HEK293 (cell line): ENCODE measurements around the gene FAM234B.

ENCODE experiments used
- CTCF ChIA-PET: fragments of 350-600 bp; formaldehyde crosslinking; extraction: SDS; loops from one replicate; lab custom pipeline; 2021; ENCODE audit warnings: antibody characterized with exemption; lab: Yijun Ruan, JAX
- POLR2A ChIA-PET: fragments of 300-600 bp; formaldehyde crosslinking; extraction: SDS; loops from one replicate; lab custom pipeline; 2020; ENCODE audit warnings: antibody characterized with exemption, inconsistent platforms; lab: Yijun Ruan, JAX
- H3K27ac ChIP-seq: fragments of 200-500 bp; sonication (Bioruptor generic); 2 replicates; pipeline ENCODE4 v1.5.1; 2014; ENCODE audit warnings: low read depth, low read length, control low read depth, inconsistent platforms; ENCODE audit errors: extremely low read depth
- H3K36me3 ChIP-seq, 2 experiments: fragments of 200-500 bp in 1 of 2; sonication (Bioruptor generic) in 1 of 2; 1 replicate in 1 of 2; 2 replicates in 1 of 2; pipeline ENCODE4 v1.5.1; 2014 to 2017; ENCODE audit warnings: inconsistent platforms in 2 of 2, low read length in 2 of 2; ENCODE audit not compliant: control insufficient read depth in 2 of 2, insufficient read depth in 1 of 2
- H3K4me1 ChIP-seq: fragments of 200-500 bp; sonication (Bioruptor generic); 2 replicates; pipeline ENCODE4 v1.5.1; 2014; ENCODE audit warnings: mild to moderate bottlenecking, low read length, inconsistent platforms; ENCODE audit not compliant: control insufficient read depth, insufficient read depth
- H3K4me3 ChIP-seq: 2 replicates; pipeline ENCODE4 v1.5.1; 2011; ENCODE audit warnings: low read depth, mild to moderate bottlenecking, control low read depth, low read length, moderate library complexity
- H3K9me3 ChIP-seq: fragments of 200-500 bp; sonication (Bioruptor generic); 2 replicates; pipeline ENCODE4 v1.5.1; 2014; ENCODE audit warnings: low read depth, low read length, inconsistent platforms; ENCODE audit not compliant: control insufficient read depth, insufficient read depth
- BCL11B ChIP-seq: fragments of 450-650 bp; formaldehyde crosslinking; IDR thresholded peaks from 2 replicates; pipeline ENCODE4 v1.5.1; 2016; ENCODE audit warnings: low read depth, missing biosample characterization, missing genetic modification characterization
- GLIS1 ChIP-seq: fragments of 450-650 bp; formaldehyde crosslinking; IDR thresholded peaks from 2 replicates; pipeline ENCODE4 v1.5.1; 2016; ENCODE audit warnings: missing biosample characterization, missing genetic modification characterization
- KLF10 ChIP-seq: fragments of 450-650 bp; IDR thresholded peaks from 2 replicates; pipeline ENCODE4 v1.5.1; 2018; ENCODE audit warnings: missing biosample characterization, mild to moderate bottlenecking, missing genetic modification characterization
- KLF7 ChIP-seq: fragments of 450-650 bp; formaldehyde crosslinking; IDR thresholded peaks from 2 replicates; pipeline ENCODE4 v1.5.1; 2016; ENCODE audit warnings: missing biosample characterization, missing genetic modification characterization, borderline replicate concordance
- MYNN ChIP-seq: fragments of 450-650 bp; formaldehyde crosslinking; IDR thresholded peaks from 2 replicates; pipeline ENCODE4 v1.5.1; 2016; ENCODE audit warnings: missing biosample characterization, missing genetic modification characterization, borderline replicate concordance
- OVOL3 ChIP-seq: fragments of 450-650 bp; formaldehyde crosslinking; IDR thresholded peaks from 2 replicates; pipeline ENCODE4 v1.5.1; 2016; ENCODE audit warnings: missing biosample characterization, missing genetic modification characterization
- PRDM1 ChIP-seq: fragments of 450-650 bp; formaldehyde crosslinking; IDR thresholded peaks from 2 replicates; pipeline ENCODE4; 2016; ENCODE audit warnings: missing biosample characterization, missing genetic modification characterization
- ZBTB1 ChIP-seq: fragments of 450-650 bp; formaldehyde crosslinking; IDR thresholded peaks from 2 replicates; pipeline ENCODE4 v1.5.1; 2016; ENCODE audit warnings: missing biosample characterization, missing genetic modification characterization
- ZNF10 ChIP-seq: fragments of 450-650 bp; formaldehyde crosslinking; IDR thresholded peaks from 2 replicates; pipeline ENCODE4 v1.5.1; 2017; ENCODE audit warnings: missing biosample characterization, missing genetic modification characterization
- ZNF140 ChIP-seq: fragments of 450-650 bp; formaldehyde crosslinking; IDR thresholded peaks from 2 replicates; pipeline ENCODE4 v1.5.1; 2016; ENCODE audit warnings: missing biosample characterization, missing genetic modification characterization
- ZNF175 ChIP-seq: fragments of 450-650 bp; formaldehyde crosslinking; IDR thresholded peaks from 2 replicates; pipeline ENCODE4 v1.5.1; 2016; ENCODE audit warnings: missing biosample characterization, missing genetic modification characterization
- ZNF274 ChIP-seq, 2 experiments: fragments of 200-500 bp in 1 of 2; fragments of 450-650 bp in 1 of 2; sonication (Bioruptor generic) in 1 of 2; formaldehyde crosslinking in 1 of 2; IDR thresholded peaks; 2 replicates each; pipeline versions ENCODE4 v1.5.1 to v1.6.1; 2014 to 2016; ENCODE audit warnings: borderline replicate concordance in 1 of 2, inconsistent platforms in 1 of 2, low read length in 1 of 2, missing biosample characterization in 1 of 2, missing genetic modification characterization in 1 of 2
- ZNF529 ChIP-seq: fragments of 450-650 bp; formaldehyde crosslinking; IDR thresholded peaks from 2 replicates; pipeline ENCODE4 v1.5.1; 2017; ENCODE audit warnings: missing genetic modification characterization, missing biosample characterization; ENCODE audit not compliant: insufficient replicate concordance
- ZNF707 ChIP-seq: fragments of 450-650 bp; formaldehyde crosslinking; IDR thresholded peaks from 2 replicates; pipeline ENCODE4 v1.5.1; 2016; ENCODE audit warnings: missing biosample characterization, missing genetic modification characterization
- ZNF776 ChIP-seq: fragments of 450-650 bp; formaldehyde crosslinking; IDR thresholded peaks from 2 replicates; pipeline ENCODE4 v1.5.0; 2017; ENCODE audit warnings: missing biosample characterization, missing genetic modification characterization, borderline replicate concordance
- ZSCAN23 ChIP-seq: fragments of 450-650 bp; formaldehyde crosslinking; IDR thresholded peaks from 2 replicates; pipeline ENCODE4 v1.5.1; 2016; ENCODE audit warnings: missing biosample characterization, missing genetic modification characterization
- TF ChIP-seq, protein P1 (sequence below): fragments of 450-650 bp; formaldehyde crosslinking; IDR thresholded peaks from 2 replicates; pipeline ENCODE4 v1.5.1; 2016; ENCODE audit warnings: missing biosample characterization, missing genetic modification characterization
- TF ChIP-seq, protein P2 (sequence below): fragments of 450-650 bp; IDR thresholded peaks from 2 replicates; pipeline ENCODE4 v1.5.1; 2018; ENCODE audit warnings: missing biosample characterization, mild to moderate bottlenecking, missing genetic modification characterization
- TF ChIP-seq, protein P3 (sequence below): fragments of 450-650 bp; formaldehyde crosslinking; IDR thresholded peaks from 2 replicates; pipeline ENCODE4 v1.5.1; 2016; ENCODE audit warnings: missing biosample characterization, missing genetic modification characterization
- TF ChIP-seq, protein P4 (sequence below): fragments of 450-650 bp; formaldehyde crosslinking; IDR thresholded peaks from 2 replicates; pipeline ENCODE4 v1.5.1; 2016; ENCODE audit warnings: missing biosample characterization, missing genetic modification characterization
- TF ChIP-seq, protein P5 (sequence below): fragments of 450-650 bp; formaldehyde crosslinking; IDR thresholded peaks from 2 replicates; pipeline ENCODE4 v1.5.1; 2016; ENCODE audit warnings: missing biosample characterization, missing genetic modification characterization
- TF ChIP-seq, protein P6 (sequence below): fragments of 450-650 bp; formaldehyde crosslinking; IDR thresholded peaks from 2 replicates; pipeline ENCODE4 v1.5.1; 2017; ENCODE audit warnings: missing biosample characterization, missing genetic modification characterization

FAM234B gene

DNA sequence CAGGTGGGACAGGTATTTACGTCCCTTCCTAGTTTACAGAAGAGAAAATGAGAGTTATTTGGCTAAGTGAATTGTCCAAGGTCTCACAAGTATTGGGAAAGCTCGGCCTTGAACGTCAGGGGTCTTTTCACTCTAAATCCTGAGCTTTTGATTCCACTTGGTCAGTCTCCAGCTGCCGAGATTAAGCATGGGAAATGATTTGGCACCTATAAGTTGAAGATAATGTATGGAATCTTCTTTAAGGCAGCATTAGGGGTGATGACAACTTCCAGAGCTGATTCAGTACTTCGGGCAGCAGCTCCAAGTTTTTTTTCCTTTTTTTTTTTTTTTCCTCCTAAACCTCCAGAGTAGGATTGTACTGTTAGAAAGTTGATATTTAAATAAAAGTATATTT, 722 bp downstream of the FAM234B start:
- Histone ChIP-seq H3K27ac (no peak overlapping the region; the same call in 1 of the 2 replicates), H3K4me3 (peak overlapping the region; percentile 96), H3K4me1 (peaks cover 16% of the 10 kb centered on the region; the same call in 1 of the 2 replicates), H3K9me3 (no peaks in the 10 kb centered on the region), H3K36me3 (no peaks in the 10 kb centered on the region)
- TF ChIP-seq, protein P1, sequence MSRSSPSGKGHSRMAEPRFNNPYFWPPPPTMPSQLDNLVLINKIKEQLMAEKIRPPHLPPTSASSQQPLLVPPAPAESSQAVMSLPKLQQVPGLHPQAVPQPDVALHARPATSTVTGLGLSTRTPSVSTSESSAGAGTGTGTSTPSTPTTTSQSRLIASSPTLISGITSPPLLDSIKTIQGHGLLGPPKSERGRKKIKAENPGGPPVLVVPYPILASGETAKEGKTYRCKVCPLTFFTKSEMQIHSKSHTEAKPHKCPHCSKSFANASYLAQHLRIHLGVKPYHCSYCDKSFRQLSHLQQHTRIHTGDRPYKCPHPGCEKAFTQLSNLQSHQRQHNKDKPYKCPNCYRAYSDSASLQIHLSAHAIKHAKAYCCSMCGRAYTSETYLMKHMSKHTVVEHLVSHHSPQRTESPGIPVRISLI: peak; percentile 68; the same call in 1 of the 2 replicates
- TF ChIP-seq, protein P2, sequence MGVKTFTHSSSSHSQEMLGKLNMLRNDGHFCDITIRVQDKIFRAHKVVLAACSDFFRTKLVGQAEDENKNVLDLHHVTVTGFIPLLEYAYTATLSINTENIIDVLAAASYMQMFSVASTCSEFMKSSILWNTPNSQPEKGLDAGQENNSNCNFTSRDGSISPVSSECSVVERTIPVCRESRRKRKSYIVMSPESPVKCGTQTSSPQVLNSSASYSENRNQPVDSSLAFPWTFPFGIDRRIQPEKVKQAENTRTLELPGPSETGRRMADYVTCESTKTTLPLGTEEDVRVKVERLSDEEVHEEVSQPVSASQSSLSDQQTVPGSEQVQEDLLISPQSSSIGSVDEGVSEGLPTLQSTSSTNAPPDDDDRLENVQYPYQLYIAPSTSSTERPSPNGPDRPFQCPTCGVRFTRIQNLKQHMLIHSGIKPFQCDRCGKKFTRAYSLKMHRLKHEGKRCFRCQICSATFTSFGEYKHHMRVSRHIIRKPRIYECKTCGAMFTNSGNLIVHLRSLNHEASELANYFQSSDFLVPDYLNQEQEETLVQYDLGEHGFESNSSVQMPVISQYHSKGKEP (tag by site-specific recombination): no peak
- TF ChIP-seq, protein P3, sequence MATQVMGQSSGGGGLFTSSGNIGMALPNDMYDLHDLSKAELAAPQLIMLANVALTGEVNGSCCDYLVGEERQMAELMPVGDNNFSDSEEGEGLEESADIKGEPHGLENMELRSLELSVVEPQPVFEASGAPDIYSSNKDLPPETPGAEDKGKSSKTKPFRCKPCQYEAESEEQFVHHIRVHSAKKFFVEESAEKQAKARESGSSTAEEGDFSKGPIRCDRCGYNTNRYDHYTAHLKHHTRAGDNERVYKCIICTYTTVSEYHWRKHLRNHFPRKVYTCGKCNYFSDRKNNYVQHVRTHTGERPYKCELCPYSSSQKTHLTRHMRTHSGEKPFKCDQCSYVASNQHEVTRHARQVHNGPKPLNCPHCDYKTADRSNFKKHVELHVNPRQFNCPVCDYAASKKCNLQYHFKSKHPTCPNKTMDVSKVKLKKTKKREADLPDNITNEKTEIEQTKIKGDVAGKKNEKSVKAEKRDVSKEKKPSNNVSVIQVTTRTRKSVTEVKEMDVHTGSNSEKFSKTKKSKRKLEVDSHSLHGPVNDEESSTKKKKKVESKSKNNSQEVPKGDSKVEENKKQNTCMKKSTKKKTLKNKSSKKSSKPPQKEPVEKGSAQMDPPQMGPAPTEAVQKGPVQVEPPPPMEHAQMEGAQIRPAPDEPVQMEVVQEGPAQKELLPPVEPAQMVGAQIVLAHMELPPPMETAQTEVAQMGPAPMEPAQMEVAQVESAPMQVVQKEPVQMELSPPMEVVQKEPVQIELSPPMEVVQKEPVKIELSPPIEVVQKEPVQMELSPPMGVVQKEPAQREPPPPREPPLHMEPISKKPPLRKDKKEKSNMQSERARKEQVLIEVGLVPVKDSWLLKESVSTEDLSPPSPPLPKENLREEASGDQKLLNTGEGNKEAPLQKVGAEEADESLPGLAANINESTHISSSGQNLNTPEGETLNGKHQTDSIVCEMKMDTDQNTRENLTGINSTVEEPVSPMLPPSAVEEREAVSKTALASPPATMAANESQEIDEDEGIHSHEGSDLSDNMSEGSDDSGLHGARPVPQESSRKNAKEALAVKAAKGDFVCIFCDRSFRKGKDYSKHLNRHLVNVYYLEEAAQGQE (tag by site-specific recombination): peak; percentile 84
- no peak for TF ChIP-seq BCL11B
- TF ChIP-seq PRDM1 (tag by site-specific recombination): peak; percentile 90
- ChIA-PET POLR2A (interaction anchor here (1.4 kb wide), 1 partner anchor 37 kb away, joined by 3 read pairs; no protein-coding TSS in a partner anchor), CTCF (interaction anchor here (0.7 to 2.8 kb wide), 5 partner anchors 10 to 308 kb away, joined by 3 to 9 read pairs (median 4); no protein-coding TSS in a partner anchor)

DNA sequence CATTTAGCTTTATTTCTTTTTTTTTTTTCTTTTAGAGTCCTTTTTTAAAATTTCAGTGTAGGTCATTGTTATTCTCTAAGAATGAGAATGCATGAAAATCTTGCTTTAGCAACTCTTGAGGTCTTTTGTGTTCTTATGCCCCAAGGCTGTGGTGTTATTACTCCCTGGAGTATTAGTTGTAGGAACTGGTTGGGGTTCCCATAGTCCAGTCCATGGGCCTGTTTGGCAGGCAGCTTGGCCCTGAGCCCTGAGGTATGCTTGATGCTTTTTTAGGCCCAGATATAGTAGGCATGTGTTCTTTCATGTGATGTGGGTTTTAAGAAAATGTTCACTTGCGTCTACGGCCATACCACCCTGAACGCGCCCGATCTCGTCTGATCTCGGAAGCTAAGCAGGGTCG, 1.6 kb downstream of the FAM234B start:
- Histone ChIP-seq H3K27ac (no peak overlapping the region), H3K4me3 (no peak overlapping the region), H3K9me3 (no peaks in the 10 kb centered on the region), H3K36me3 (no peaks in the 10 kb centered on the region), H3K4me1 (peaks cover 21% of the 10 kb centered on the region; the same call in 1 of the 2 replicates)
- POLR2A ChIA-PET: no interaction called here
- CTCF ChIA-PET: interaction anchor here (0.7 to 2.8 kb wide), 4 partner anchors 9 to 309 kb away, joined by 4 to 9 read pairs (median 6); no protein-coding TSS in a partner anchor
- TF ChIP-seq ZNF175 (tag by site-specific recombination) (no peak), MYNN (no peak), KLF10 (no peak), ZNF707 (tag by site-specific recombination) (no peak), ZNF529 (tag by site-specific recombination) (no peak), ZNF776 (tag by site-specific recombination) (no peak), ZBTB1 (no peak), OVOL3 (tag by site-specific recombination) (no peak), ZNF274 (IDR thresholded peaks at IDR 0.05; ENCODE audit: low read length) (no peak), ZNF274 (tag by site-specific recombination; IDR thresholded peaks at IDR 0.05; ENCODE audit: borderline replicate concordance) (no peak), ZNF10 (tag by site-specific recombination) (no peak), ZNF140 (tag by site-specific recombination) (no peak), GLIS1 (tag by site-specific recombination) (no peak), ZSCAN23 (tag by site-specific recombination) (no peak), KLF7 (tag by site-specific recombination) (no peak)
- TF ChIP-seq, protein P4, sequence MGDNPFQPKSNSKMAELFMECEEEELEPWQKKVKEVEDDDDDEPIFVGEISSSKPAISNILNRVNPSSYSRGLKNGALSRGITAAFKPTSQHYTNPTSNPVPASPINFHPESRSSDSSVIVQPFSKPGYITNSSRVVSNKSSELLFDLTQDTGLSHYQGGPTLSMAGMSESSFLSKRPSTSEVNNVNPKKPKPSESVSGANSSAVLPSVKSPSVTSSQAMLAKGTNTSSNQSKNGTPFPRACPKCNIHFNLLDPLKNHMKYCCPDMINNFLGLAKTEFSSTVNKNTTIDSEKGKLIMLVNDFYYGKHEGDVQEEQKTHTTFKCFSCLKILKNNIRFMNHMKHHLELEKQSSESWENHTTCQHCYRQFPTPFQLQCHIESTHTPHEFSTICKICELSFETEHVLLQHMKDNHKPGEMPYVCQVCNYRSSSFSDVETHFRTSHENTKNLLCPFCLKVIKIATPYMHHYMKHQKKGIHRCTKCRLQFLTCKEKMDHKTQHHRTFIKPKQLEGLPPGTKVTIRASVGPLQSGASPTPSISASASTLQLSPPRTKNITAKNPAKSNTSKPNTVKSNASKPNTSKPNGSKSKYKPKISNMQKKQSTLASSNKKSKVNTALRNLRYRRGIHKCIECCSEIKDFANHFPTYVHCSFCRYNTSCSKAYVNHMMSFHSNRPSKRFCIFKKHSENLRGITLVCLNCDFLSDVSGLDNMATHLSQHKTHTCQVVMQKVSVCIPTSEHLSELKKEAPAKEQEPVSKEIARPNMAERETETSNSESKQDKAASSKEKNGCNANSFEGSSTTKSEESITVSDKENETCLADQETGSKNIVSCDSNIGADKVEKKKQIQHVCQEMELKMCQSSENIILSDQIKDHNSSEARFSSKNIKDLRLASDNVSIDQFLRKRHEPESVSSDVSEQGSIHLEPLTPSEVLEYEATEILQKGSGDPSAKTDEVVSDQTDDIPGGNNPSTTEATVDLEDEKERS: no peak
- TF ChIP-seq, protein P5, sequence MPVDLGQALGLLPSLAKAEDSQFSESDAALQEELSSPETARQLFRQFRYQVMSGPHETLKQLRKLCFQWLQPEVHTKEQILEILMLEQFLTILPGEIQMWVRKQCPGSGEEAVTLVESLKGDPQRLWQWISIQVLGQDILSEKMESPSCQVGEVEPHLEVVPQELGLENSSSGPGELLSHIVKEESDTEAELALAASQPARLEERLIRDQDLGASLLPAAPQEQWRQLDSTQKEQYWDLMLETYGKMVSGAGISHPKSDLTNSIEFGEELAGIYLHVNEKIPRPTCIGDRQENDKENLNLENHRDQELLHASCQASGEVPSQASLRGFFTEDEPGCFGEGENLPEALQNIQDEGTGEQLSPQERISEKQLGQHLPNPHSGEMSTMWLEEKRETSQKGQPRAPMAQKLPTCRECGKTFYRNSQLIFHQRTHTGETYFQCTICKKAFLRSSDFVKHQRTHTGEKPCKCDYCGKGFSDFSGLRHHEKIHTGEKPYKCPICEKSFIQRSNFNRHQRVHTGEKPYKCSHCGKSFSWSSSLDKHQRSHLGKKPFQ (tag by site-specific recombination): no peak
- TF ChIP-seq, protein P6, sequence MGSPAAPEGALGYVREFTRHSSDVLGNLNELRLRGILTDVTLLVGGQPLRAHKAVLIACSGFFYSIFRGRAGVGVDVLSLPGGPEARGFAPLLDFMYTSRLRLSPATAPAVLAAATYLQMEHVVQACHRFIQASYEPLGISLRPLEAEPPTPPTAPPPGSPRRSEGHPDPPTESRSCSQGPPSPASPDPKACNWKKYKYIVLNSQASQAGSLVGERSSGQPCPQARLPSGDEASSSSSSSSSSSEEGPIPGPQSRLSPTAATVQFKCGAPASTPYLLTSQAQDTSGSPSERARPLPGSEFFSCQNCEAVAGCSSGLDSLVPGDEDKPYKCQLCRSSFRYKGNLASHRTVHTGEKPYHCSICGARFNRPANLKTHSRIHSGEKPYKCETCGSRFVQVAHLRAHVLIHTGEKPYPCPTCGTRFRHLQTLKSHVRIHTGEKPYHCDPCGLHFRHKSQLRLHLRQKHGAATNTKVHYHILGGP (tag by site-specific recombination): no peak
